ENCODE data around the gene RAB40B.

RAB40B gene

GRCh38 chr17:82685291-82685690, 13.2 kb downstream of the RAB40B start:
- ATAC-seq: no peak

GRCh38 chr17:82684228-82684841, 14.2 kb downstream of the RAB40B start:
- TF ChIP-seq CSRNP3 (CRISPR knock-in tag; IDR thresholded peaks at IDR 0.05) (no peak), RARB (CRISPR knock-in tag; IDR thresholded peaks at IDR 0.05) (no peak), ISL1 (CRISPR knock-in tag; IDR thresholded peaks at IDR 0.05) (no peak), ZC3H10 (CRISPR knock-in tag; IDR thresholded peaks at IDR 0.05) (no peak), TSHZ2 (CRISPR knock-in tag; IDR thresholded peaks at IDR 0.05) (no peak), ZNF70 (CRISPR knock-in tag; IDR thresholded peaks at IDR 0.05) (no peak), BACH2 (CRISPR knock-in tag; IDR thresholded peaks at IDR 0.05; ENCODE audit: borderline replicate concordance) (no peak), TCF4 (CRISPR knock-in tag; IDR thresholded peaks at IDR 0.05; ENCODE audit: borderline replicate concordance) (no peak), SNAI2 (CRISPR knock-in tag; IDR thresholded peaks at IDR 0.05) (no peak)
- ATAC-seq: no peak

More at GRCh38 chr17:82685291-82685690, 13.2 kb downstream of the RAB40B start:
- no peak for TF ChIP-seq ESRRG (CRISPR knock-in tag; IDR thresholded peaks at IDR 0.05)
- no peak for TF ChIP-seq RARB (CRISPR knock-in tag; IDR thresholded peaks at IDR 0.05)
- no peak for TF ChIP-seq ISL1 (CRISPR knock-in tag; IDR thresholded peaks at IDR 0.05)
- no peak for TF ChIP-seq TOX (CRISPR knock-in tag; IDR thresholded peaks at IDR 0.05; ENCODE audit: borderline replicate concordance)
- TF ChIP-seq ZC3H10 (CRISPR knock-in tag; IDR thresholded peaks at IDR 0.05): no peak
- no peak for TF ChIP-seq GLIS3 (CRISPR knock-in tag; IDR thresholded peaks at IDR 0.05)
- TF ChIP-seq TSHZ2 (CRISPR knock-in tag; IDR thresholded peaks at IDR 0.05): no peak
- TF ChIP-seq ARNTL (CRISPR knock-in tag; IDR thresholded peaks at IDR 0.05; ENCODE audit: borderline replicate concordance, low read depth): no peak
- TF ChIP-seq POU6F1 (CRISPR knock-in tag; IDR thresholded peaks at IDR 0.05; ENCODE audit: borderline replicate concordance, low read depth): no peak

GRCh38 chr17:82683534-82683933, 15.0 kb downstream of the RAB40B start:
- ATAC-seq: no peak
- TF ChIP-seq CREB5 (CRISPR knock-in tag; IDR thresholded peaks at IDR 0.05; ENCODE audit: low read depth) (no peak), CSDC2 (CRISPR knock-in tag; IDR thresholded peaks at IDR 0.05) (no peak), PATZ1 (CRISPR knock-in tag; IDR thresholded peaks at IDR 0.05; ENCODE audit: borderline replicate concordance) (no peak), RARB (CRISPR knock-in tag; IDR thresholded peaks at IDR 0.05) (no peak), GLIS3 (CRISPR knock-in tag; IDR thresholded peaks at IDR 0.05) (no peak), ZC3H10 (CRISPR knock-in tag; IDR thresholded peaks at IDR 0.05) (no peak), ZNF70 (CRISPR knock-in tag; IDR thresholded peaks at IDR 0.05) (no peak), BACH2 (CRISPR knock-in tag; IDR thresholded peaks at IDR 0.05; ENCODE audit: borderline replicate concordance) (no peak), TCF4 (CRISPR knock-in tag; IDR thresholded peaks at IDR 0.05; ENCODE audit: borderline replicate concordance) (no peak), ZNF8 (CRISPR knock-in tag; IDR thresholded peaks at IDR 0.05) (no peak), OSR1 (CRISPR knock-in tag; IDR thresholded peaks at IDR 0.05) (no peak), SNAI2 (CRISPR knock-in tag; IDR thresholded peaks at IDR 0.05) (no peak), TSHZ2 (CRISPR knock-in tag; IDR thresholded peaks at IDR 0.05) (no peak)

Data from SK-N-SH treated with all-trans-retinoic acid at 6 μM for 48 hours (cell line).